BJ (cell line): ENCODE data around the gene CHRNA4. TPM values are rescaled to one million over a fixed set of nuclear protein-coding genes. Genes with fewer than 3 reads are reported as not detected.

Experiments
- CTCF ChIA-PET: fragments of 350-600 bp; formaldehyde crosslinking; extraction: SDS; loops from one replicate; lab custom pipeline; 2021; ENCODE audit warnings: antibody characterized with exemption, inconsistent platforms; lab: Yijun Ruan, JAX
- POLR2A ChIA-PET: fragments of 300-600 bp; sonication (Branson Sonifier 250); formaldehyde crosslinking; extraction: SDS; loops from one replicate; lab custom pipeline; 2021; ENCODE audit warnings: antibody characterized with exemption; lab: Charles Lee
- DNase-seq: peaks from one replicate; pipeline ENCODE4 v3.0.0-alpha.2; 2011; ENCODE audit warnings: low read depth
- H3K27me3 ChIP-seq: 2 replicates; pipeline ENCODE4 v1.6.0; 2011; ENCODE audit warnings: low read length; ENCODE audit not compliant: control insufficient read depth, insufficient read depth
- H3K36me3 ChIP-seq: 2 replicates; pipeline ENCODE4 v1.5.1; 2011; ENCODE audit warnings: low read length; ENCODE audit not compliant: control insufficient read depth, insufficient read depth
- H3K4me3 ChIP-seq: 2 replicates; pipeline ENCODE4 v1.5.1; 2011; ENCODE audit warnings: low read depth, mild to moderate bottlenecking, control low read depth, low read length
- CTCF ChIP-seq: IDR thresholded peaks from 2 replicates; pipeline ENCODE4 v1.5.1; 2011; ENCODE audit warnings: low read depth, mild to moderate bottlenecking, control low read depth, inconsistent platforms, low read length, moderate library complexity; ENCODE audit not compliant: insufficient read depth
- polyA plus RNA-seq: library from polyadenylated mRNA; depleted of rRNA; stranded (reverse); fragments of >200 nt; gene quantifications from 2 replicates; pipeline ENCODE4 v1.2.3, GENCODE V29; 2011

Gene CHRNA4
- polyA plus RNA-seq, 1 experiment = not detected

GRCh38 chr20:63401384-63402110 is 40.4 kb upstream of the CHRNA4 start:
- Histone ChIP-seq H3K27me3 (no peaks in the 10 kb centered on the region), H3K36me3 (no peaks in the 10 kb centered on the region), H3K4me3 (no peak overlapping the region)
- no peak for TF ChIP-seq CTCF
- ChIA-PET CTCF (interaction anchor here (1.0 to 1.5 kb wide), 2 partner anchors 8 to 20 kb away, joined by 3 to 4 read pairs; no protein-coding TSS in a partner anchor), POLR2A (no interaction called here)
- DNase-seq = no peak

GRCh38 chr20:63400486-63401210 is 39.5 kb upstream of the CHRNA4 start:
- TF ChIP-seq CTCF = no peak
- no peak overlapping the region for H3K4me3 ChIP-seq
- ChIA-PET CTCF (interaction anchor here (1.5 kb wide), 1 partner anchor 20 kb away, joined by 3 read pairs; no protein-coding TSS in a partner anchor), POLR2A (no interaction called here)
- H3K27me3 ChIP-seq = no peaks in the 10 kb centered on the region
- DNase-seq = no peak
- H3K36me3 ChIP-seq = no peaks in the 10 kb centered on the region

- DNase-seq = no peak
- no peak for TF ChIP-seq CTCF
- ChIA-PET CTCF (interaction anchor here (1.5 kb wide), 1 partner anchor 19 kb away, joined by 3 read pairs; no protein-coding TSS in a partner anchor), POLR2A (no interaction called here)
- H3K36me3 ChIP-seq = no peaks in the 10 kb centered on the region
- no peak overlapping the region for H3K4me3 ChIP-seq
- H3K27me3 ChIP-seq = no peaks in the 10 kb centered on the region
Measured at GRCh38 chr20:63399596-63400375, 38.6 kb upstream of the CHRNA4 start.

GRCh38 chr20:63398744-63399514 is 37.8 kb upstream of the CHRNA4 start:
- Histone ChIP-seq H3K4me3 (no peak overlapping the region), H3K36me3 (no peaks in the 10 kb centered on the region), H3K27me3 (no peaks in the 10 kb centered on the region)
- CTCF ChIA-PET = no interaction called here
- no peak for TF ChIP-seq CTCF
- POLR2A ChIA-PET = no interaction called here
- no peak for DNase-seq
